Epidermal melanocyte (primary cell): ENCODE results near the gene RFT1.

Experiments
- DNase-seq: peaks from one replicate; pipeline ENCODE4 v3.0.0; 2011; ENCODE audit warnings: low spot score; ENCODE audit not compliant: insufficient read length

RFT1 gene

GRCh38 chr3:53092216-53092615, 38.0 kb downstream of the RFT1 start:
- no peak for DNase-seq

- no peak for DNase-seq
Observed at GRCh38 chr3:53091011-53091410, 39.2 kb downstream of the RFT1 start.

GRCh38 chr3:53089511-53089910, 40.7 kb downstream of the RFT1 start:
- DNase-seq: no peak

GRCh38 chr3:53085476-53085875, 44.8 kb downstream of the RFT1 start:
- no peak for DNase-seq

DNA sequence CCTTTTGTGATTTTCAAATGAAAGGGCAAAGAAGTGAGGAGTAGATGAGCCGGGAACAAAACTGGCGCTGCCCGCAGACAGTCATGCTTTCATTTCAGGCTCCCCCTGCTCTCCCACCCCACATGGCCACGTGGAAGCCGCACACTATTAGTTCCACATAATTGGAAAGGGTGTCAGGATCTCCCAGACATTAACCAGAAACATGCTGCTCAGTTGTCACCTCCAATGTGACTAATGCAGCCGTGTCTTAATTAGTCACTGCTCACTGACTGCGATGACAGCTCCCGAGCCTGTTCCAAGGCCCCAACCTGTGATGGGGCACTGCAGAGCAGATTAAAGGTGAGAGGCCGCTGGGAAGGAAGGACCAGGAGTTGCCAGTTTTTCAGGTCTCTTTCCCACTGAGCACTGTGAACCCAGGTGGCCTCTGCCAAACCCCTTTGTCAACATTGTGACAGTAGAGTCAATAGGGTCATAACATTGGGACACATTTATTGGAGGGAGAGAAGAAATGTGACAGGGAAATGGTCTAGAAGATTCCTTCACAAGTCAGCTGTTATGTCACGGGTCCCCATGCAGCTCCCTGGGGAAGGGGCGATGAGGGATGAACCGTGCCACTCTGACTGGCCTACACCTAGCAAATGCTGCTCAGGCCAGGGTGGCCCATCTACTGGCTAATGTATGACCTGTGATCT, 45.8 kb downstream of the RFT1 start:
- DNase-seq: no peak

DNA sequence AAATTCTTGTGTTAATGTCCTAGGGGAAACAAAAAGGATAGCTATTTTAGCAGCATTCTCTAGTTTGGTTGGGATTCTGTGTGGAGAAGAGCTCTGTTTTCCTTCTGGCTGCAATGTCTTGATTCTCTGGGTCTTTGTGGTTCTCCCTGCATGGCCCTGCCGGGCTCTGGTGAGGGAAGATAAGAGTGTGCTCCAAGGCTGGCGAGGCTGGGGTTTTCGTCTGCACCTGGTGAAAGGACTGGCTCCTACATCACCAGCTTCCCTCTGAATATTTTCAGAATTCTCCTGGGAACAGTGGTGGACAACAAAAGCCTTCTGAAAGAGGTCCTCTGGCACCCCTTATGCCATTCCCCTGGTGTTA, 46.3 kb downstream of the RFT1 start:
- no peak for DNase-seq

- DNase-seq: peak; percentile 41
Observed at GRCh38 chr3:53083521-53083920, 46.7 kb downstream of the RFT1 start.

- no peak for DNase-seq
Observed at GRCh38 chr3:53082736-53083135, 47.5 kb downstream of the RFT1 start.

GRCh38 chr3:53081318-53081717, 48.9 kb downstream of the RFT1 start:
- no peak for DNase-seq

GRCh38 chr3:53080612-53081205, 49.5 kb downstream of the RFT1 start:
- DNase-seq: no peak

DNA sequence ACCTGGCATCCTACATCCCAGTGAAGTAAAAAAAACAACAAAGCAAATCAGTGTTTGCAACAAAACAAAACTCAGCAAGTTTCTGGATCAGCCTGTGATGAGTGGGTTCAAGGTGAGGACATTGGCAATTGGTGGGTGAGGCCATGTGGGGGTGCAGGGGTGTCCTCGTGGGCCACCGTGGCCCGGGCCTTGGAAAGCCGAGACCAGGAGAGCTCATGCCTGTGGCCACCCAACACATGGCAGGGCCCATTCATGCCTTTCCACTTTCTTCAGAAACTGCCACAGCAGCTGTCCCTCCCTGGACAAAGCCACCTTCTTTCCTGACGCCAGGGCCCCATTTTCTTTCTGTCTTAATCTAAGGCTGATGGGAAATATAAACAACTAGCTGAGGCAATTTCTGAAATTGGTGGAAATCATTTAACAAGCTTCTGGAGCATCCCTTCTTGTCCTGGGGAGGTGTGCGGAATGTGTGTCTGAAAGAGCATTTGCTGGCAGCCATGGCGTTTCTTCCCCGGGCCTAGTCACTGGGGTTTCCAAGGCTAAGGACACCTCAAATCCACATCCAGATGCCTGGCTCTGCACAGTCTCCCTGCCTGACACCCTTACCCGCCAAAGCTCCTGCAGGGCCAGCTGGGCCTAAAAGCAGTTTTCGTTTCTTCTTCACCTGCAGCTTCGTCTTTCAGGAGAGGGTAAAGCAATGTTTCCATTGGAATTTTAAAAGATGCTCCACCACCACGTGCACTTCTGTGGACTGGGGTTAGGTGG, 50.3 kb downstream of the RFT1 start:
- DNase-seq: no peak

DNA sequence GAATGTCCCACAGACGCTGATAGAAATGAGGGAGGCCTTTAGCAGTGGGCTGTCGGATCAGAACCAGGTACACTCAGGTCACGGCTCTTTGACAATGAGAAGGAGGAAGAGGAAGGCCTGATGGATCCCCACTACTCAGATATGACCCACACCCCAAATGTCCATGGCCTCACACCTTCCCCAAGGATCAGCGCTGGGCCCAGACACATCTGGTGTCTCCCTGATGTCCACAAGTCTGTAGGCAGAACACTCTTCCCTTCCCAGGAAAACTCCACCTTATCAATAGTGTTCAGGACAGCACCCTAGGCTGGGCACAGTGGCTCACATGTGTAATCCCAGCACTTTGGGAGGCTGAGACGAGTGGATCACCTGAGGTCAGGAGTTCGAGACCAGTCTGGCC, 51.1 kb downstream of the RFT1 start:
- no peak for DNase-seq

DNA sequence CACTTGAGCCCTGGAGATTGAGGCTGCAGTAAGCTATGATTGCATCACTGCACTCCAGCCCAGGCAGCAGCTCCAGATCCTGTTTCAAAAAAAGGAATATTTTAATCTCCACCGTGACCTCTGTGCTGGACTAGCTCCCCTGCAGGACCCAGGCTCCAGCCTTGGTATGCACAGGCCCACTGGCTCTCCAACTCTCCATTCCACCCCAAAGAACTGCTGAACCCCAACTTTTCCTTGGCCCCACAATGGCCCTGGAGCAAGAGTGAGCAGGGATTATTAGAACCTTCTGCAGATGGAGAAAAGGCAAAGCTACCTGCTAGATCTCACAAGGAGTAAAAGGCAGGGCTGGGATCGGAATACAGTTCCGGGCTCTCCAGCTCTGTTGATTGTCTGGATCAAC, 51.6 kb downstream of the RFT1 start:
- DNase-seq: no peak

DNA sequence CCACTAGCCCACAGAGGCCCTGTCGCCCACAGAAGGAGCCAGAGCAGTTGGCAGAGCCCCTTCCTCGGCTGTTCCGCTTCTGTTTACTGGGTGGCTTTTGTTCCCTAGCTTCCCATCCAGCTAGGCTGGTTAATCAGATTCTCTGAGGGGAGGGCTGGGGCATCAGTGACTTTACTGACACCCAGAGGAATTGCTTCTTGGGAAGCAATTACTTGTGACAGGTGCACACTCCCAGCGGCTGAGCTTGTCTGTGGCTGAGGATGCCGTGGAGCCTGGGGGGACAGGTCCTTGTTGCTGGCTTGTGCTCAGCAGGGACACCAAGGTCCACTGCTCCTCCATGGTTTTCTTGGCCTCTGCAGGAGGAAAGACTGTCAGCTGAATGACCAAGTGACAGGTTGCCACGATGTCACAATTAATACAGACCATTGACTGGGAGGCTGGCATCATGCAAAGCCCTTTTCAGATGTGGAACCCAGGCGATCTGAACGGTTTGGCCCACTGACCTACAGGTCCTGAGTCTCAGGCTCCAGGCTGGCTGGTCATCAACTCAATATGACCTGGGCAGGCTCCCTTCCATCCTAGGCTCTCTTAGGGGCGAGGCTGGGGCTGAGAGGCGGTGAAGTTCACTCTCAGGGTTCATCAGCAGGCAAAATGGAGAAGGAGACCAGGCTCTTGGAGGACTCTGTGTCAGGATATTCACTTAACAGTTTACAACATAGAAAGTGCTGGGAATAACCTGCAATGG, 52.6 kb downstream of the RFT1 start:
- DNase-seq: no peak

GRCh38 chr3:53075743-53076140, 54.5 kb downstream of the RFT1 start:
- DNase-seq: no peak

DNA sequence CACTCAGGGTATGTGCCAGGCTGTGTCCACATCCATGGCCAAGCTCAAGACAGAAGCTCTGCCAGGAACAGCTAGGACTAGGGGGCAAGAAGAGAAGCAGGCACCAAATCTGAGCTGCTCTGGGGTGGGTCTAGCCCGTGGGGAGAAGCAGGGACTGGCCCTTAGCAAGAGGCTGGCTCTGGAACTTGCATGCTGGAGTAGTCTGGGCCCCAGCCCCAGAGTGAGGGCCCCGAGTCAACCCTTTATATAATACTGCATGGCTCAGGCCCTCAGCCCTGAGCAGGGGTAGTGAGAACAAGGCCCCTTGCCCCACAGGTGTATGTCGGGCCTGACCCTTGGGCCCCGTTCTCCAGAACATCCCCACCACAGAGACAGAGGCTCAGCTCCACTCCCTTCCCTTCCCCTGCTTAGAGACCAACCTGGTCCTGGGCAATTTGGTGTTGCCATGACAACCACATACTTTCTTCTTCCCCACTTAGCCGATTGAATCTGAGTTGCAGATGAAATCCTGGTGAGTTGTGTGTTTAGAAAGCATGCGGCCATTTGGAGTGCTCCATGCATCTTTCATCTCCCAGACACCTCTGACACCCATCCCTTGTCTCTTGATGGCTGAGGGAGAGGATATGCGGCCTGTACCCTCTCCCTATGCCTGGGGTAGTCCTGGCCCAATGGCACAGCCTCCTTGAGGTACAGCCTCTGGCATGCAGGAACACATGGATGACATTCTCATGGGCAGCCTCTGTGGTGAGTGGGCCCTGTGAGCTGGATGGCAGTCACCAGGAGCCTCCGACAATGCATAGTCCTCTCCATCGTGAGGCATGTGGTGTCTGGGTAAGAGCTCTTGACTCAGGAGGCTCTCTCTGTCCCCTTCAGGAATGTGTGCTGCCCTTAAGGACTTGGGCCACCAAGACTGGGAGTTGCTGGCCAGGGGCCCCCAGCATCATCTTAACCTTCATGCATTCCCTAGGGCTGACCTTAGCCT, 55.2 kb downstream of the RFT1 start:
- DNase-seq: no peak

GRCh38 chr3:53074366-53074696, 55.9 kb downstream of the RFT1 start:
- no peak for DNase-seq

GRCh38 chr3:53073553-53074365, 56.5 kb downstream of the RFT1 start:
- no peak for DNase-seq

DNA sequence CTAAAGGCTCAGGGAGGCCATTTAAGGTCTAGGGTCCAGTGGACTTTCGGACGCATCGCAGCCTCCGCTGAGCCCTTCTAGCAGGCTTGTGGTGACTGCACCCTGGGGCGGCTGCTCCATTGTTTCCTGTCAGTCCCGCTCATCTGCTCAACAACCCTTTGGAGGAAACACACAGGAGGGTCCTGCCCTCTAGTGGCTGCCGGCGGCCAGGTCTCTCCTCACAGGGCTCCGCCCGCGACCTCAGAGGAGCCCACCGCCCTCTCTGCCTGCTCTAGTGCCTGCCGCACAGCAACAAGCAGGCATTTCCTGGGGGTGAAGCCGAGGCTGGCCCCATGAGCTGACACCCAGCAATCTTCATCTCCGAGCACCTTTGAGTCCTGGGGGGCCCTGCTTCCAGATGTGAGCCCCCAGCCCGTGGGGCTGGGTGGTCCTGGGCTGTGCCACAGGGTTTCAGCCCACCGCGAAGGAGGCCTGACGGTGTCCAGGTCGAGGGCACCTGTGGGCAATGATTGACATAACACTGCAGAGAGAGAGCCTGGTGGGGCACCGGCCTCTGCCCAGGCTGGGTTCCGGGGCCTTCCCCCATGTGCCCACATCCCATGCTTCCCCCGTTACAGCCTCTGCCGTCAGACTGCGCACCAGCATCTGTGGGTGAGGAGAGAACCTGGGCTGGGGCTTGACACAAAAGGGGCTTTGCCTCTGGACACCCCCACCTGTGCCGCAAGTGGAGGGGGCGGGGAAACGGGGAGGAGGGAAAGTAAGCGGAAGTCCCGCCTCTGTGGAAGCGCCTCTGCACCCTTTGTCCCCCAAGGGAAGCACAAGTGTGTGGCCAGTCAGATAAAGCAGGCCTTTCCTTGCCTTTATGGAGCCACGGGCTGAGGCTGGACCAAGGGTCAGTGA, 57.3 kb downstream of the RFT1 start:
- peak; percentile 77 for DNase-seq
